Measurements from ENCODE around the gene COL27A1.

The COL27A1 gene

DNA sequence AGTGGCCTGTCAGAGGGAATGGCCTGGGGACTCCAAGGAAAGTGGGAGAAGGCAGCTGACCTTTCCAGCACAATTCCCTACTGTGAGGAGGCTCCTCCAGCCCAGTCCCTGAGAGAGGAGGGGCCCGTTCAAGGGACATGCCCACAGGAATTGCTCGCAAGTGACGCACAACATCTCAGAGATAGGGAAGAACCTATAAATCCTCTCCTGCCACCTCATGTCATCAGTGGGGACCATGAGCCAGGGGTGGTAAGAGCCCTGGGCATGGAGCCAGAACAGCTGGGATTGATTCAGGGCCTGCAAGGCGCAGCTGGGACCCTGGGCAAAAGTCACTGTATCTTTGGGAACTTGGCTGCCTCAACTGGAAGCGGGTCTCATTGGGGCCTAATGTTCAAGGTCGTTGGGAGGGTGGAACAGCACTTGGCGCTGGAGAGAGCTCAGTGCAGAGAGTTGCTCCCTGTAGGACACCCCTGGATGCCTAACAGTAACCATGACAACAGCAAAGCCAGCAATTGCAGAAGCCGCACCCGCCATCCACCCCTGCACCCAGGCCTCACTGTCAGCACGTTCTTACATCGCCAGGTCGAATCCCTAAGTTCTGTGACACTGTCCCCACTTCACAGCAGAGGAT, 126.3 kb downstream of the COL27A1 start:
- in situ Hi-C loops (cut with MboI; ENCODE audit: low sequenced_read_pairs) = loop anchor here (25.0 kb wide), 1 partner anchor 569 kb away; no protein-coding TSS in a partner anchor

DNA sequence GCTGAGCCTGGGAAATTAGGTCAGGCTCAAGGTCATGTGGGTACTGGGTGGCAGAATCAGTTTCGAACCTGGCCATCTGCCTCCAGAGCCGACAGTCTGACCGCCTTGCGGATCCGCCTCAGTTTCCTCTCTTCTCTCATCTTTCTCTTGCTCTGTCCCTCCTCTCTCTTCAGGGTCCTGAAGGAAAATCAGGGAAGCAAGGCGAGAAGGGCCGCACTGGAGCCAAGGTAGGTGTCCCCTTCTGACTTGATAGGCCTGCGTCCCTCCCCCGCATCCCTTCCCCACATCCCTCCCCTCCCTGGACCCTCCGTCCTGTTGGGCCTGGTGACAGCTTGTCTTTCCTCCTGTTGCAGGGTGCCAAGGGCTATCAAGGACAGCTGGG, 126.8 kb downstream of the COL27A1 start:
- in situ Hi-C loops (cut with MboI; ENCODE audit: low sequenced_read_pairs) = loop anchor here (25.0 kb wide), 1 partner anchor 570 kb away; no protein-coding TSS in a partner anchor

DNA sequence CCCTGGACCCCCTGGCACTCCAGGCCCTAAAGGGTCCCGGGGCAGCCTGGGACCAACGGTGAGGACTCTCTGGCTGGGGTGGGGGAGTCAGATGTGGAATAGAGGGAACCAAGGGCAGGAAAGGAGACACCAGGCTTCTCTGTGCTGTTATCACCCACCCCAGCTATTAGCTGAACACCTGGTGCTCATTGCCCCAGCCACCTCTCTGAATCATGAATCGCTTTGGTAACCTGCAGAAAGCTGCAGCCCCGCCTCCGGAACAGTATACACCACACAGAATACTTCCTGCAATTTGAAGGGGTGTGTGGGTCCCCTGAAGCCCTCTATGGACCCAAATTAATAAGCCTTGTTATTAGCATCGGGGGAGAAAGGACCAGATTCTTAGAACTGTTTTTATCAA, 127.2 kb downstream of the COL27A1 start:
- in situ Hi-C loops (cut with MboI; ENCODE audit: low sequenced_read_pairs) = loop anchor here (25.0 kb wide), 1 partner anchor 570 kb away; no protein-coding TSS in a partner anchor

DNA sequence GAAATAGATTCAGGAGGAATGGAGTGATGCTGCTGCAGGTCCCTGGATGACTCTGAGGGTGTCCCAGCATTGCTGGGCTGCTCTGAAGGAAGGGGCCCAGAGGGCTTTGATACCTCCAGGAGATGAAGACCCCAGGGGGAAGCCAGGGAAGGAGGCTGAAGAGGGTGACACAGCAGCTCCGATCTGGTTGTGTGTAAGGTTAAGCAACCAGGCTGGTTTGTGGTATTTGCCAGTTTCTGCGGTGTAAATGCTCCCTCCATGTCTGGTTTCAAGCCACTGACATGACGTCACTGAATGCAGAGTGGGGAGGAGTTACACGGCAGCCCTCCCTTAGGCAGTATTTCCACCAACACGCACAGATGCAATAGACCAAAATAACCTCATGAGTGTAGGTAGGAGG, 127.6 kb downstream of the COL27A1 start:
- in situ Hi-C loops (cut with MboI; ENCODE audit: low sequenced_read_pairs) = loop anchor here (25.0 kb wide), 1 partner anchor 571 kb away; no protein-coding TSS in a partner anchor

- in situ Hi-C loops (cut with MboI; ENCODE audit: low sequenced_read_pairs) = loop anchor here (25.0 kb wide), 1 partner anchor 571 kb away; no protein-coding TSS in a partner anchor
Measured at GRCh38 chr9:114283551-114284111, 128.3 kb downstream of the COL27A1 start.

- in situ Hi-C loops (cut with MboI; ENCODE audit: low sequenced_read_pairs) = loop anchor here (25.0 kb wide), 1 partner anchor 572 kb away; no protein-coding TSS in a partner anchor
Measured at GRCh38 chr9:114284316-114285060, 129.2 kb downstream of the COL27A1 start.

DNA sequence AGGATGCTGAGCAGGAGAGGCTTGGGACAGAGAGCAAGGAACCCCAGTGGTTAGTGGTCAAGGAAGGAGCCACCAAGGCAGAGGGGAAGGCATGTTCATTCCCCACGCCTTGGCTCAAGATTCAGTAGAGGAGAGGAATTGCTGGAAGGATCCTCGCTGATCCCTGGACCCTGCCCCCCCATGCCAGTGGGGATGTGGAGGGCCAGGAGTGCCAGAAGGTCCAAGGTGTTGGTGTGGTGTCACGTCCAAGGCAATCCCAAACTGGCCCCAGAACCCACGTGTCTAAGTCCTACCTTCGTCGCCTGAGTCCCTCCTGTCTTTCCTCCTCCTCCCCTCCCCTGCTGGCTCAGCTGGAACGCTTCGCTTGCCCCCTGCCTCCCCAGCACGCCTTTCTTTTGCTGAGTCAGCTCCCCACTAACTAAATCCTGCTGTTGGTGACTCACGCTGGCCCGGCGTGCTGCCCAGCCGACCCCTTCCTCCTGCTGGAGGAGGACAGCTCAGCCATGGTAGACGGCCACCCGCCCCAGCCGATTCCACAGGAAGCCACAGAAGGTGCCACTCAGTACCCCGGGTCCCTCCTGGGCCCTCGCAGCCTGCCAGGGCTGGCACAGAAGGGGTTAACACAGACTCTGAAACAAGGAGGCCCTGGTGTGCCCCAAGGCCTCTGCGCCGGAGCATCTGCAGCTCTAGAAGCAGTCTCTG, 130.0 kb downstream of the COL27A1 start:
- in situ Hi-C loops (cut with MboI; ENCODE audit: low sequenced_read_pairs) = loop anchor here (25.0 kb wide), 1 partner anchor 573 kb away; no protein-coding TSS in a partner anchor

GRCh38 chr9:114286146-114286679, 130.9 kb downstream of the COL27A1 start:
- in situ Hi-C loops (cut with MboI; ENCODE audit: low sequenced_read_pairs) = loop anchor here (25.0 kb wide), 1 partner anchor 574 kb away; no protein-coding TSS in a partner anchor

- in situ Hi-C loops (cut with MboI; ENCODE audit: low sequenced_read_pairs) = loop anchor here (25.0 kb wide), 1 partner anchor 575 kb away; no protein-coding TSS in a partner anchor
Measured at GRCh38 chr9:114287001-114287762, 131.8 kb downstream of the COL27A1 start.

DNA sequence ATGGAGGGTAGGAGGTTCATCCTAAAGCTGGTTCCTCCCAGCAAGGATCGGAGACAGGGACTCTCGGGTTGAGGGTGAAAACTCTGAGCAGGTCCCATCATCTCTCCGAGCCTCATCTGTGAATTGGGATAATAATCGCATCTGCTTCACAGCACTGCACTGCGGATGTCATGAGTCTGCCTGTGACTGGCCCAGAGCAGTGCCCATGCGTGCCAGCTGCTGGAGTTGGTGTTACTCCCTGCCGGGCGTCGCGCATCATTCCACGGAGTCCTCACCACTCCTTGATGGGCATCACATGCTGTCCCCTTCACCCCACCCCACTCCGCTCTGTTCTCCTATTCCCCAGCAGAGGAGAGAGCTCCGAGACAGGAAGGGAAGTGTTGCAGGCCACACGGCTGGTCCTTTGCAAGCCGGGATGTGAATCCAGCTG, 132.4 kb downstream of the COL27A1 start:
- in situ Hi-C loops (cut with MboI; ENCODE audit: low sequenced_read_pairs) = loop anchor here (25.0 kb wide), 1 partner anchor 575 kb away; no protein-coding TSS in a partner anchor

DNA sequence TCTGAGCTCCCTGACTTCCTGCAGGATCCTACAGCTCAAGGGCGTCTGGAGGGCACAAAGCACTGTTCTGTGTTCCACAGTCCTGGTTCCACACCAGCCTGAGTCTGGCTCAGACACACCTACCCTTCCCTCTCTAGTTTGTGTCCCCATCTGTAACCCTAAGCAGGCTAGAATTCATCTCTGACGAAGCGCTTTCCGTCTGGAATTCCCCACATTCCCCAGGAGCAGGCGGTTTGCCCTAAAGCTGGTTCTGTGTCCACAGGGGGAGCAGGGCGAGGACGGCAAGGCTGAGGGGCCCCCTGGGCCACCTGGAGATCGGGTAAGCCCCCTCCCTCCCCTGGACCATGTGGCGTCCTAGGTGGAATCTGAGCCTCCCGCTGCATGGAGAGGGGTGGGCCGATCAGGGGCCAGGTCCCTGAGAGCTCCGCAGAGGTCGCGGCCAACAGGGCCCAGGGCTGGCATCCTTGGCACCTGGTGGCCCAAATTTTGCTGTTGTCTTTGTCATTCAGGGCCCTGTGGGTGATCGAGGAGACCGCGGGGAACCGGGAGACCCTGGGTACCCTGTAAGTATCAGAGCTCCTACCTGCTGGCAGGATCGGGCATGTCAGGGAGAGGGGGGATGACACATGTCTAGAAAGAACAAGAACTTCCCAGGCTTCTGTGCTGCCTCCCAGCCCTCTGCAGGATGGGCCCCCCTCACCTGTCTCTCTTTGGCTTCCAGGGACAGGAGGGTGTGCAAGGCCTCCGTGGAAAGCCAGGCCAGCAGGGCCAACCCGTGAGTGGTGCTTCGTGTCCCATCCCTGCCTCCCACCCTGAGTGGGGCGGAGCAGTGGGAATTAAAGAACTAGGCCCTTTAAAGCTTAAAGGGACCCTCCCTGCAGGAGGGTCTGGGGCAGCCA, 133.1 kb downstream of the COL27A1 start:
- in situ Hi-C loops (cut with MboI; ENCODE audit: low sequenced_read_pairs) = loop anchor here (25.0 kb wide), 1 partner anchor 576 kb away; no protein-coding TSS in a partner anchor

- in situ Hi-C loops (cut with MboI; ENCODE audit: low sequenced_read_pairs) = loop anchor here (25.0 kb wide), 1 partner anchor 577 kb away; no protein-coding TSS in a partner anchor
Measured at GRCh38 chr9:114289106-114289505, 133.8 kb downstream of the COL27A1 start.

GRCh38 chr9:114289571-114290481, 134.5 kb downstream of the COL27A1 start:
- in situ Hi-C loops (cut with MboI; ENCODE audit: low sequenced_read_pairs) = loop anchor here (25.0 kb wide), 1 partner anchor 578 kb away; no protein-coding TSS in a partner anchor

DNA sequence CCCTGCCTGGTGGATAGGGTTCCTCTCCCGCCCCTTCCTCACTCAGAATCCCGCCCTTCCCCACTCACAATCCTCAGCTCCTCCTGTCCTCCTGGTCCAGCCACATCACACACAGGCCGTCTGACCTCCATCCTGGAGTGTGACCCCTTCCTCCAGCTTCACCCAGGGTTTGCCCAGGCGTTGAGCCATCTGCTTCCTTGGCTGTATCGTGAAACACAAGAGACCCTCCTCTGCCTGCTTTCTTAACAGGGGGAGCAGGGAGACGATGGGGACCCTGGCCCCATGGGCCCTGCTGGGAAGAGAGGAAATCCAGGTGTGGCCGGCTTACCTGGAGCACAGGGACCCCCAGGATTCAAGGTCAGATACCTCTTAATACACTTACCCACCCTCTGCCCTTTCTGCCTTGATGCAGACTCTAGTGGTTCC, 135.2 kb downstream of the COL27A1 start:
- in situ Hi-C loops (cut with MboI; ENCODE audit: low sequenced_read_pairs) = loop anchor here (25.0 kb wide), 1 partner anchor 578 kb away; no protein-coding TSS in a partner anchor

DNA sequence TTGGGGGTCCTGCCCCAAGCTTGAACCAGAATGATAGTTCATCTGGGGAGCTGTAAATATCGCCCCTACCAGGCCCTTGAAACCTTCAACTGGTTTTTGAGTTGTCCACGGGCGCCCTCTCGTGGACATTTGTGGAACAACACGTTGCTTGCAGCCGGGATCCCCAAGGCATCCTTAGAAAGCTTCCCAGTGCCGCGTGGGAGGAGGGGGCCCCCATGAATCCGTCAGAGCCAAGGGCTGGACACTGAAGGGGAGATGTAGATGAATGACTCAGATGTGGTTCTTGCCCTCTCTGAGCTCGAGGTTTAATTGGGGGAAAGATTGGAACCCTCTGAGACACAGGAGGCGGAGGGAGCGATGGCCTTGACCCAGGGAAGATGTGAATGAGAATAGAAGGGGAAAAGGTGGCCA, 135.7 kb downstream of the COL27A1 start:
- in situ Hi-C loops (cut with MboI; ENCODE audit: low sequenced_read_pairs) = loop anchor here (25.0 kb wide), 1 partner anchor 579 kb away; no protein-coding TSS in a partner anchor

GRCh38 chr9:114291886-114292590, 136.7 kb downstream of the COL27A1 start:
- in situ Hi-C loops (cut with MboI; ENCODE audit: low sequenced_read_pairs) = loop anchor here (25.0 kb wide), 1 partner anchor 580 kb away; no protein-coding TSS in a partner anchor
